BJ (cell line): ENCODE results near the gene TGM2. TPM values are rescaled to one million over a fixed set of nuclear protein-coding genes. Genes with fewer than 3 reads are reported as not detected.

ENCODE experiments used
- CTCF ChIA-PET: fragments of 350-600 bp; formaldehyde crosslinking; extraction: SDS; loops from one replicate; lab custom pipeline; 2021; ENCODE audit warnings: antibody characterized with exemption, inconsistent platforms; lab: Yijun Ruan, JAX
- POLR2A ChIA-PET: fragments of 300-600 bp; sonication (Branson Sonifier 250); formaldehyde crosslinking; extraction: SDS; loops from one replicate; lab custom pipeline; 2021; ENCODE audit warnings: antibody characterized with exemption; lab: Charles Lee
- DNase-seq: peaks from one replicate; pipeline ENCODE4 v3.0.0-alpha.2; 2011; ENCODE audit warnings: low read depth
- H3K27me3 ChIP-seq: 2 replicates; pipeline ENCODE4 v1.6.0; 2011; ENCODE audit warnings: low read length; ENCODE audit not compliant: control insufficient read depth, insufficient read depth
- H3K36me3 ChIP-seq: 2 replicates; pipeline ENCODE4 v1.5.1; 2011; ENCODE audit warnings: low read length; ENCODE audit not compliant: control insufficient read depth, insufficient read depth
- H3K4me3 ChIP-seq: 2 replicates; pipeline ENCODE4 v1.5.1; 2011; ENCODE audit warnings: low read depth, mild to moderate bottlenecking, control low read depth, low read length
- CTCF ChIP-seq: IDR thresholded peaks from 2 replicates; pipeline ENCODE4 v1.5.1; 2011; ENCODE audit warnings: low read depth, mild to moderate bottlenecking, control low read depth, inconsistent platforms, low read length, moderate library complexity; ENCODE audit not compliant: insufficient read depth
- polyA plus RNA-seq: library from polyadenylated mRNA; depleted of rRNA; stranded (reverse); fragments of >200 nt; gene quantifications from 2 replicates; pipeline ENCODE4 v1.2.3, GENCODE V29; 2011

TGM2 gene
- polyA plus RNA-seq, 1 experiment: 397 TPM

DNA sequence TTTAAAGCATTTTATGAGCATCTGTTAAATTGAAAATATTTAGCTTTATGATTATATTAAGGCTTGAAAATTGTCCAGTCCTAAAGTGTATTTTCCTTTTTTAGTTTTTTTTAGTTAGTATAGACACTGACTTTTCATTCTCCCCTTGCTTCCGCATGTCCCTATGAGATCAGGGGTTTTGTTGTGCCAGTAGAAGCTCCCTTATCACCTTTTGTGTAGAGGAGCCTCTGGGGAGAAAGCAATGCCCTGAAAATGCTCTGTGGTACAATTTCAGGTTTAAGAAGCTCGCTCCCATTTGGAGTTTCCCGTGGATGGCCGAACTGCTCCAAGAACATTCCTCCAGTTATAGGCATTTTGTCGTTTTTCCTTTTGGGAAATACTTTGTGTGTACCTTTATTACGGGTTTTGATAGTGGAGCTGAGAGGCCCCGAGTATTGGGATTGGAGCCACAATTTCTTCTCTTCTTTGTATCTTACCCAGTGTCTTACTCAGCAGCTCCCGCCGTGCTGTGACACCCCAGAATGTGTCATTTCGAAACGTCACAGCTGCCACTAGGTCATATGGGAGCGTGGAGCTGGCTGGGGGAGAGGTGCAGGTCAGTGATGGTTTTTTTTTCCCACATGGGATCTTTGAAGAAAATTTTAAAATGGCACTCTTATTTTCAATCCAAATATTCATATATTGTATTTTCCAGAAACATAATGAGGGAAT, 81.6 kb downstream of the TGM2 start:
- no peak for TF ChIP-seq CTCF
- CTCF ChIA-PET: interaction anchor here (0.7 to 17.0 kb wide), 7 partner anchors 9 to 273 kb away, joined by 3 to 260 read pairs (median 4); no protein-coding TSS in a partner anchor
- POLR2A ChIA-PET: no interaction called here
- Histone ChIP-seq H3K27me3 (no peaks in the 10 kb centered on the region), H3K4me3 (no peak overlapping the region), H3K36me3 (peaks cover under 1% of the 10 kb centered on the region)
- DNase-seq: no peak

- no peaks in the 10 kb centered on the region for H3K27me3 ChIP-seq
- H3K4me3 ChIP-seq: no peak overlapping the region
- ChIA-PET CTCF (interaction anchor here (0.8 to 17.0 kb wide), 5 partner anchors 9 to 274 kb away, joined by 4 to 260 read pairs (median 7); no protein-coding TSS in a partner anchor), POLR2A (no interaction called here)
- H3K36me3 ChIP-seq: peaks cover 2% of the 10 kb centered on the region
- no peak for TF ChIP-seq CTCF
- DNase-seq: no peak
These were observed 82.2 kb downstream of the TGM2 start for GRCh38 chr20:38082894-38083293.

- CTCF ChIA-PET: interaction anchor here (0.6 to 17.0 kb wide), 3 partner anchors 18 to 139 kb away, joined by 3 to 260 read pairs (median 3); no protein-coding TSS in a partner anchor
- no peak for TF ChIP-seq CTCF
- H3K4me3 ChIP-seq: no peak overlapping the region
- H3K27me3 ChIP-seq: no peaks in the 10 kb centered on the region
- POLR2A ChIA-PET: no interaction called here
- no peak for DNase-seq
- H3K36me3 ChIP-seq: peaks cover 3% of the 10 kb centered on the region; the same call in 1 of the 2 replicates
These were observed 83.5 kb downstream of the TGM2 start for GRCh38 chr20:38081575-38081974.

GRCh38 chr20:38079353-38079752, 85.7 kb downstream of the TGM2 start:
- peaks cover 3% of the 10 kb centered on the region; the same call in 1 of the 2 replicates for H3K36me3 ChIP-seq
- no peak for DNase-seq
- TF ChIP-seq CTCF: no peak
- POLR2A ChIA-PET: no interaction called here
- no peaks in the 10 kb centered on the region for H3K27me3 ChIP-seq
- no peak overlapping the region for H3K4me3 ChIP-seq
- CTCF ChIA-PET: interaction anchor here (0.6 to 17.0 kb wide), 2 partner anchors 14 to 141 kb away, joined by 3 to 260 read pairs; no protein-coding TSS in a partner anchor

DNA sequence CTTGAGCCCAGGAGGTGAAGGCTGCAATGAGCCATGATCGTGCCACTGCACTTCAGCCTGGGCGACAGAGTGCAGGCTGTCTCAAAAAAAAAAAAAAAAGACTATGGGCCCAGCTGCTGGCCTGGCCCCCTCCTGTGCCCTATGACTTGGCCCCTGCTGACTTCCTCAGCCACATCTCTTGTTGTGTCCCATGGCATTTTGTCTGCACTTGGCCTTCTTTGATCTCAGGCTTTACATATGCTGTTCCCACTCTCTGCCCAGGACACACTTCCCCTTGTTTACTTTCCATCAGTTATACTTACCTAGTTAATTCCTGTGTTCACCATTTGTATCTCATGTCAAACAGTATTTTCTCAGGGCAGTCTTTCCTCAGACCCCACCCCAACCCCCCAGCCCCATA, 87.0 kb downstream of the TGM2 start:
- no peak for DNase-seq
- Histone ChIP-seq H3K36me3 (peaks cover 3% of the 10 kb centered on the region; the same call in 1 of the 2 replicates), H3K27me3 (no peaks in the 10 kb centered on the region), H3K4me3 (no peak overlapping the region)
- TF ChIP-seq CTCF: no peak
- CTCF ChIA-PET: interaction anchor here (0.8 to 17.0 kb wide), 3 partner anchors 32 to 143 kb away, joined by 3 to 260 read pairs (median 82); partner anchors contain the start of gene TGM2
- POLR2A ChIA-PET: no interaction called here
